ENCODE data around the gene OR10H1.

GRCh38 chr19:15829786-15830185 lies 14.3 kb upstream of the OR10H1 start:
- TF ChIP-seq CTCF (IDR thresholded peaks at IDR 0.05) (no peak), POLR2A (IDR thresholded peaks at IDR 0.05) (no peak)
